Measurements from ENCODE around the gene UBE2I. TPM values are rescaled to one million over a fixed set of nuclear protein-coding genes. Genes with fewer than 3 reads are reported as not detected.

The UBE2I gene
- total and polyA plus RNA-seq, 2 donors (not counting 1 experiment from before 2014, with no cell fraction given) = 152 to 265 TPM

- no peak overlapping the region for H3K4me2 ChIP-seq (replicated peaks; ENCODE audit: low read depth, low read length, poor library complexity, severe bottlenecking)
These were observed 31.5 kb downstream of the UBE2I start for GRCh38 chr16:1340730-1341494.

More at GRCh38 chr16:1340730-1341494, 31.5 kb downstream of the UBE2I start:
- Histone ChIP-seq H3K4me1 (ENCODE audit: control insufficient read depth in 2 of 2, insufficient read depth in 2 of 2, low read length in 2 of 2) (peaks cover 16 to 35% of the 10 kb centered on the region in 2 donors), H2AFZ (ENCODE audit: insufficient read depth, low read depth, low read length, poor library complexity, severe bottlenecking) (no peak overlapping the region), H4K20me1 (ENCODE audit: control insufficient read depth, insufficient read depth, low read length, poor library complexity, severe bottlenecking) (peaks cover 16% of the 10 kb centered on the region), H3K9ac (ENCODE audit: low read length) (no peak overlapping the region), H3K4me3 (ENCODE audit: control extremely low read depth in 1 of 5, extremely low read depth in 1 of 5, insufficient read depth in 1 of 5, low read depth in 2 of 5, low read length in 4 of 5) (no peak overlapping the region), H3K9me3 (ENCODE audit: control extremely low read depth in 1 of 3, control insufficient read depth in 2 of 3, insufficient read depth in 1 of 3, low read length in 2 of 3) (peaks cover 0 to 3% (median 0%) of the 10 kb centered on the region in 3 donors), H3K36me3 (replicated peaks in 1 of 2; ENCODE audit: control extremely low read depth in 1 of 2, control insufficient read depth in 1 of 2, extremely low read depth in 1 of 2, insufficient read depth in 2 of 2, low read length in 1 of 2) (no peaks in the 10 kb centered on the region), H3K79me2 (ENCODE audit: control insufficient read depth, insufficient read depth, low read length) (no peaks in the 10 kb centered on the region), H3K27ac (ENCODE audit: low read length in 2 of 2) (no peak overlapping the region), H3K27me3 (replicated peaks in 1 of 4; ENCODE audit: control extremely low read depth in 1 of 4, control insufficient read depth in 3 of 4, insufficient read depth in 4 of 4, low read length in 3 of 4) (peaks cover 0 to 2% (median 0%) of the 10 kb centered on the region in 4 experiments)
- POLR2A ChIA-PET = interaction anchor here (2.0 kb wide), 1 partner anchor 9 kb away, joined by 10 read pairs; no protein-coding TSS in a partner anchor
- TF ChIP-seq CTCF (IDR thresholded peaks at IDR 0.05) = no peak
- no peak for TF ChIP-seq EZH2 (IDR thresholded peaks at IDR 0.05; ENCODE audit: borderline replicate concordance, insufficient read depth, low read depth, low read length, poor library complexity, severe bottlenecking)
- DNase-seq (no peak), ATAC-seq (ENCODE audit: low read depth) (no peak)
- WGBS (ENCODE audit: insufficient coverage) = 89% methylated on average over 36 of the region's 36 CpGs
- H3K4me3 Mint-ChIP-seq = peak overlapping the region; percentile 16
- H3K27me3 Mint-ChIP-seq = no peaks in the 10 kb centered on the region
- H3K4me1 Mint-ChIP-seq = peaks cover 26% of the 10 kb centered on the region
- no peak overlapping the region for H3K27ac Mint-ChIP-seq
- intact Hi-C loops (cut with micrococcal nuclease) = loop anchor here (10.0 kb wide), 1 partner anchor 274 kb away; the partner anchor contains the start of genes CRAMP1 and IFT140
- no peaks in the 10 kb centered on the region for H3K9me3 Mint-ChIP-seq (ENCODE audit: insufficient read depth)
- CTCF ChIA-PET = no interaction called here

Data from B cell (primary cell).